GM12891 (cell line): ENCODE data around the gene FUT6.
"Not testable (repeated sequence)": the region's sequence is repeated elsewhere in the genome, so short reads cannot be mapped to it uniquely, and the experiment has no call there.

Experiments
- POLR2A ChIP-seq: IDR thresholded peaks from 2 replicates; pipeline ENCODE4 v1.6.1; 2011; ENCODE audit warnings: low read depth, low read length, control low read depth
- POLR2AphosphoS5 ChIP-seq: IDR thresholded peaks from 2 replicates; pipeline ENCODE4 v1.6.1; 2011; ENCODE audit warnings: low read depth, low read length, control low read depth
- SPI1 ChIP-seq: IDR thresholded peaks from 2 replicates; pipeline ENCODE4 v1.6.1; 2011; ENCODE audit warnings: low read depth, low read length, control low read depth
- TAF1 ChIP-seq: IDR thresholded peaks from 2 replicates; pipeline ENCODE4 v1.6.1; 2011; ENCODE audit warnings: low read depth, low read length, control low read depth

GRCh38 chr19:5841735-5842111 lies 2.2 kb upstream of the FUT6 start:
- not testable (repeated sequence) for TF ChIP-seq POLR2A, POLR2AphosphoS5, TAF1, SPI1
